Measurements from ENCODE around the gene RIC8A.

- TF ChIP-seq CTCF (IDR thresholded peaks at IDR 0.05) = no peak
- no peak for TF ChIP-seq POLR2A (IDR thresholded peaks at IDR 0.05)
Measured at GRCh38 chr11:241634-242033, 34.1 kb downstream of the RIC8A start.
